Duodenal mucosa (tissue), 2 donors: ENCODE measurements around the gene CDK16.

Source experiments
- H3K27ac ChIP-seq: one replicate; pipeline ENCODE4 v1.7.0; 2013; ENCODE audit warnings: low read depth, low read length
- H3K27me3 ChIP-seq, 2 donors: one replicate each; pipeline ENCODE4 v1.7.0; 2013; ENCODE audit warnings: low read length in 2 of 2, control low read depth in 1 of 2; ENCODE audit not compliant: insufficient read depth in 2 of 2, control insufficient read depth in 1 of 2
- H3K36me3 ChIP-seq, 2 donors: one replicate each; pipeline ENCODE4 v1.7.0; 2013; ENCODE audit warnings: low read length in 2 of 2, control low read depth in 1 of 2; ENCODE audit not compliant: insufficient read depth in 2 of 2, control insufficient read depth in 1 of 2
- H3K4me1 ChIP-seq, 2 donors: one replicate each; pipeline ENCODE4 v1.7.0; 2013; ENCODE audit warnings: low read length in 2 of 2, control low read depth in 1 of 2; ENCODE audit not compliant: insufficient read depth in 2 of 2, control insufficient read depth in 1 of 2
- H3K4me3 ChIP-seq, 2 donors: one replicate each; pipeline ENCODE4 v1.7.0; 2013; ENCODE audit warnings: low read length in 2 of 2, low read depth in 1 of 2
- H3K9ac ChIP-seq, 2 donors: one replicate each; pipeline ENCODE4 v1.7.0; 2013; ENCODE audit warnings: low read length in 2 of 2, low read depth in 1 of 2
- H3K9me3 ChIP-seq, 2 donors: one replicate each; pipeline ENCODE4 v1.7.0; 2013; ENCODE audit warnings: low read length in 2 of 2, control low read depth in 1 of 2; ENCODE audit not compliant: control insufficient read depth in 1 of 2

CDK16 gene

GRCh38 chrX:47196098-47196497, 22.4 kb upstream of the CDK16 start:
- Histone ChIP-seq H3K9me3 (no peaks in the 10 kb centered on the region), H3K9ac (peak overlapping the region; percentile 6 to 19), H3K4me3 (peak overlapping the region in 1 of 2 donors; percentile 13), H3K36me3 (peaks cover 15 to 27% of the 10 kb centered on the region in 2 donors), H3K27ac (no peak overlapping the region), H3K27me3 (no peaks in the 10 kb centered on the region), H3K4me1 (peaks cover 36 to 54% of the 10 kb centered on the region in 2 donors)

GRCh38 chrX:47197526-47197925, 21.0 kb upstream of the CDK16 start:
- Histone ChIP-seq H3K36me3 (peaks cover 27 to 42% of the 10 kb centered on the region in 2 donors), H3K27ac (no peak overlapping the region), H3K4me1 (peaks cover 36 to 49% of the 10 kb centered on the region in 2 donors), H3K9me3 (no peaks in the 10 kb centered on the region), H3K27me3 (no peaks in the 10 kb centered on the region), H3K4me3 (no peak overlapping the region), H3K9ac (peak overlapping the region in 1 of 2 donors; percentile 18)

GRCh38 chrX:47198026-47198686, 20.3 kb upstream of the CDK16 start:
- H3K36me3 ChIP-seq: peaks cover 33 to 48% of the 10 kb centered on the region in 2 donors
- H3K9me3 ChIP-seq: no peaks in the 10 kb centered on the region
- H3K4me3 ChIP-seq: no peak overlapping the region
- peaks cover 32 to 49% of the 10 kb centered on the region in 2 donors for H3K4me1 ChIP-seq
- no peaks in the 10 kb centered on the region for H3K27me3 ChIP-seq
- H3K9ac ChIP-seq: peak overlapping the region in 1 of 2 donors; percentile 18
- H3K27ac ChIP-seq: no peak overlapping the region

- Histone ChIP-seq H3K36me3 (peaks cover 37 to 51% of the 10 kb centered on the region in 2 donors), H3K9ac (no peak overlapping the region), H3K9me3 (no peaks in the 10 kb centered on the region), H3K4me3 (no peak overlapping the region), H3K27ac (no peak overlapping the region), H3K4me1 (peaks cover 30 to 49% of the 10 kb centered on the region in 2 donors), H3K27me3 (no peaks in the 10 kb centered on the region)
These were observed 19.8 kb upstream of the CDK16 start for GRCh38 chrX:47198687-47199080.

GRCh38 chrX:47199286-47199685, 19.2 kb upstream of the CDK16 start:
- no peak overlapping the region for H3K4me3 ChIP-seq
- H3K4me1 ChIP-seq: peaks cover 30 to 49% of the 10 kb centered on the region in 2 donors
- peaks cover 37 to 55% of the 10 kb centered on the region in 2 donors for H3K36me3 ChIP-seq
- no peak overlapping the region for H3K27ac ChIP-seq
- H3K27me3 ChIP-seq: no peaks in the 10 kb centered on the region
- H3K9me3 ChIP-seq: no peaks in the 10 kb centered on the region
- no peak overlapping the region for H3K9ac ChIP-seq

- H3K36me3 ChIP-seq: peaks cover 37 to 66% of the 10 kb centered on the region in 2 donors
- H3K9ac ChIP-seq: no peak overlapping the region
- H3K27ac ChIP-seq: no peak overlapping the region
These were observed 17.9 kb upstream of the CDK16 start for GRCh38 chrX:47200385-47201150.

GRCh38 chrX:47201345-47201944, 17.0 kb upstream of the CDK16 start:
- Histone ChIP-seq H3K4me1 (peaks cover 15 to 30% of the 10 kb centered on the region in 2 donors), H3K4me3 (no peak overlapping the region), H3K9ac (no peak overlapping the region), H3K36me3 (peaks cover 43 to 75% of the 10 kb centered on the region in 2 donors), H3K27ac (no peak overlapping the region), H3K27me3 (no peaks in the 10 kb centered on the region), H3K9me3 (no peaks in the 10 kb centered on the region)

More at GRCh38 chrX:47200385-47201150, 17.9 kb upstream of the CDK16 start:
- no peak overlapping the region for H3K4me3 ChIP-seq
- no peaks in the 10 kb centered on the region for H3K27me3 ChIP-seq
- H3K9me3 ChIP-seq: no peaks in the 10 kb centered on the region
- H3K4me1 ChIP-seq: peaks cover 24 to 39% of the 10 kb centered on the region in 2 donors

GRCh38 chrX:47202316-47202715, 16.2 kb upstream of the CDK16 start:
- Histone ChIP-seq H3K4me3 (no peak overlapping the region), H3K4me1 (peaks cover 7 to 21% of the 10 kb centered on the region in 2 donors), H3K9me3 (no peaks in the 10 kb centered on the region), H3K9ac (no peak overlapping the region), H3K27ac (no peak overlapping the region), H3K36me3 (peaks cover 43 to 80% of the 10 kb centered on the region in 2 donors), H3K27me3 (no peaks in the 10 kb centered on the region)

GRCh38 chrX:47202877-47203276, 15.6 kb upstream of the CDK16 start:
- no peaks in the 10 kb centered on the region for H3K9me3 ChIP-seq
- H3K4me3 ChIP-seq: no peak overlapping the region
- peaks cover 3 to 17% of the 10 kb centered on the region in 2 donors for H3K4me1 ChIP-seq
- H3K27ac ChIP-seq: no peak overlapping the region
- H3K27me3 ChIP-seq: no peaks in the 10 kb centered on the region
- peaks cover 43 to 85% of the 10 kb centered on the region in 2 donors for H3K36me3 ChIP-seq
- H3K9ac ChIP-seq: no peak overlapping the region

GRCh38 chrX:47204970-47205369, 13.5 kb upstream of the CDK16 start:
- Histone ChIP-seq H3K36me3 (peaks cover 31 to 84% of the 10 kb centered on the region in 2 donors), H3K4me1 (peaks cover 3 to 9% of the 10 kb centered on the region in 2 donors)

More at GRCh38 chrX:47204970-47205369, 13.5 kb upstream of the CDK16 start:
- Histone ChIP-seq H3K9me3 (no peaks in the 10 kb centered on the region), H3K4me3 (no peak overlapping the region), H3K9ac (no peak overlapping the region), H3K27me3 (no peaks in the 10 kb centered on the region), H3K27ac (no peak overlapping the region)
